Measurements from ENCODE around the gene CERS6.

- TF ChIP-seq, protein P1, sequence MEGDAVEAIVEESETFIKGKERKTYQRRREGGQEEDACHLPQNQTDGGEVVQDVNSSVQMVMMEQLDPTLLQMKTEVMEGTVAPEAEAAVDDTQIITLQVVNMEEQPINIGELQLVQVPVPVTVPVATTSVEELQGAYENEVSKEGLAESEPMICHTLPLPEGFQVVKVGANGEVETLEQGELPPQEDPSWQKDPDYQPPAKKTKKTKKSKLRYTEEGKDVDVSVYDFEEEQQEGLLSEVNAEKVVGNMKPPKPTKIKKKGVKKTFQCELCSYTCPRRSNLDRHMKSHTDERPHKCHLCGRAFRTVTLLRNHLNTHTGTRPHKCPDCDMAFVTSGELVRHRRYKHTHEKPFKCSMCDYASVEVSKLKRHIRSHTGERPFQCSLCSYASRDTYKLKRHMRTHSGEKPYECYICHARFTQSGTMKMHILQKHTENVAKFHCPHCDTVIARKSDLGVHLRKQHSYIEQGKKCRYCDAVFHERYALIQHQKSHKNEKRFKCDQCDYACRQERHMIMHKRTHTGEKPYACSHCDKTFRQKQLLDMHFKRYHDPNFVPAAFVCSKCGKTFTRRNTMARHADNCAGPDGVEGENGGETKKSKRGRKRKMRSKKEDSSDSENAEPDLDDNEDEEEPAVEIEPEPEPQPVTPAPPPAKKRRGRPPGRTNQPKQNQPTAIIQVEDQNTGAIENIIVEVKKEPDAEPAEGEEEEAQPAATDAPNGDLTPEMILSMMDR (IDR thresholded peaks at IDR 0.05), result no peak
- no peak for TF ChIP-seq POLR2A (IDR thresholded peaks at IDR 0.05)
Observed at GRCh38 chr2:168633895-168634294, 177.8 kb downstream of the CERS6 start.
